Thoracic aorta (tissue), 2 donors: ENCODE measurements around the gene CCDC197. TPM values are rescaled to one million over a fixed set of nuclear protein-coding genes. Genes with fewer than 3 reads are reported as not detected.

Experiments used
- ATAC-seq: fragments of 150-250 bp; one replicate; pipeline ENCODE4 v1.8.0; 2017; ENCODE audit warnings: low read depth; ENCODE audit not compliant: insufficient number of reproducible peaks, low FRiP score
- DNase-seq: peaks from one replicate; pipeline ENCODE4 v3.0.0-alpha.2; 2020; ENCODE audit warnings: low spot score
- H3K27ac ChIP-seq, 2 donors: fragments of 200-600 bp; sonication (generic); 1 replicate in 1 of 2; 2 replicates in 1 of 2; pipeline ENCODE4 v1.5.1; 2016; ENCODE audit warnings: mild to moderate bottlenecking in 2 of 2, moderate library complexity in 2 of 2
- H3K27me3 ChIP-seq: fragments of 200-600 bp; sonication (generic); replicated peaks from 2 replicates; pipeline ENCODE4 v1.6.0; 2016; ENCODE audit warnings: mild to moderate bottlenecking; ENCODE audit not compliant: insufficient read depth
- H3K36me3 ChIP-seq: fragments of 200-600 bp; sonication (generic); one replicate; pipeline ENCODE4 v1.5.1; 2016
- H3K4me1 ChIP-seq, 2 donors: fragments of 200-600 bp; sonication (generic); 1 replicate in 1 of 2; 2 replicates in 1 of 2; pipeline versions ENCODE4 v1.5.1 to v1.6.0; 2016; ENCODE audit warnings: low read depth in 2 of 2, mild to moderate bottlenecking in 1 of 2; ENCODE audit not compliant: control insufficient read depth in 1 of 2
- H3K4me3 ChIP-seq: fragments of 200-600 bp; sonication (generic); 2 replicates; pipeline ENCODE4 v1.5.1; 2016; ENCODE audit warnings: mild to moderate bottlenecking
- H3K9me3 ChIP-seq: fragments of 200-600 bp; sonication (generic); 2 replicates; pipeline ENCODE4 v1.5.1; 2016
- total RNA-seq, 2 donors: library from RNA; depleted of rRNA; stranded (reverse); fragments of >200 nt; gene quantifications; one replicate each; pipeline versions ENCODE4 v1.1.0 to v1.2.3, GENCODE V29; 2016
- TF ChIP-seq, protein P1 (sequence below): fragments of 200-600 bp; sonication (generic); IDR thresholded peaks from one replicate; pipeline ENCODE4 v1.5.1; 2019; ENCODE audit warnings: antibody characterized with exemption

Gene CCDC197
- total RNA-seq, 2 donors from 2014 or later, result not detected

- no peaks in the 10 kb centered on the region for H3K36me3 ChIP-seq
- H3K9me3 ChIP-seq, result no peaks in the 10 kb centered on the region
- no peaks in the 10 kb centered on the region for H3K27me3 ChIP-seq
- TF ChIP-seq, protein P1, sequence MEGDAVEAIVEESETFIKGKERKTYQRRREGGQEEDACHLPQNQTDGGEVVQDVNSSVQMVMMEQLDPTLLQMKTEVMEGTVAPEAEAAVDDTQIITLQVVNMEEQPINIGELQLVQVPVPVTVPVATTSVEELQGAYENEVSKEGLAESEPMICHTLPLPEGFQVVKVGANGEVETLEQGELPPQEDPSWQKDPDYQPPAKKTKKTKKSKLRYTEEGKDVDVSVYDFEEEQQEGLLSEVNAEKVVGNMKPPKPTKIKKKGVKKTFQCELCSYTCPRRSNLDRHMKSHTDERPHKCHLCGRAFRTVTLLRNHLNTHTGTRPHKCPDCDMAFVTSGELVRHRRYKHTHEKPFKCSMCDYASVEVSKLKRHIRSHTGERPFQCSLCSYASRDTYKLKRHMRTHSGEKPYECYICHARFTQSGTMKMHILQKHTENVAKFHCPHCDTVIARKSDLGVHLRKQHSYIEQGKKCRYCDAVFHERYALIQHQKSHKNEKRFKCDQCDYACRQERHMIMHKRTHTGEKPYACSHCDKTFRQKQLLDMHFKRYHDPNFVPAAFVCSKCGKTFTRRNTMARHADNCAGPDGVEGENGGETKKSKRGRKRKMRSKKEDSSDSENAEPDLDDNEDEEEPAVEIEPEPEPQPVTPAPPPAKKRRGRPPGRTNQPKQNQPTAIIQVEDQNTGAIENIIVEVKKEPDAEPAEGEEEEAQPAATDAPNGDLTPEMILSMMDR, result no peak
- no peak overlapping the region for H3K27ac ChIP-seq
- ATAC-seq (no peak), DNase-seq (no peak)
- H3K4me3 ChIP-seq, result no peak overlapping the region
- H3K4me1 ChIP-seq, result peaks cover 15 to 47% of the 10 kb centered on the region in 2 donors
Measured at GRCh38 chr14:93997916-93998870, 1.1 kb downstream of the CCDC197 start.

GRCh38 chr14:93998871-93999403 is 1.8 kb downstream of the CCDC197 start:
- TF ChIP-seq, protein P1, result no peak
- no peaks in the 10 kb centered on the region for H3K36me3 ChIP-seq

GRCh38 chr14:93999573-93999972 is 2.5 kb downstream of the CCDC197 start:
- Histone ChIP-seq H3K4me1 (peaks cover 15 to 38% of the 10 kb centered on the region in 2 donors), H3K9me3 (no peaks in the 10 kb centered on the region), H3K36me3 (no peaks in the 10 kb centered on the region), H3K27me3 (no peaks in the 10 kb centered on the region), H3K27ac (no peak overlapping the region), H3K4me3 (no peak overlapping the region)
- DNase-seq, result no peak
- ATAC-seq, result no peak
- TF ChIP-seq, protein P1, result no peak

More at GRCh38 chr14:93998871-93999403, 1.8 kb downstream of the CCDC197 start:
- ATAC-seq (no peak), DNase-seq (no peak)
- Histone ChIP-seq H3K4me3 (no peak overlapping the region), H3K27ac (no peak overlapping the region), H3K27me3 (no peaks in the 10 kb centered on the region), H3K4me1 (peaks cover 15 to 44% of the 10 kb centered on the region in 2 donors), H3K9me3 (no peaks in the 10 kb centered on the region)

DNA sequence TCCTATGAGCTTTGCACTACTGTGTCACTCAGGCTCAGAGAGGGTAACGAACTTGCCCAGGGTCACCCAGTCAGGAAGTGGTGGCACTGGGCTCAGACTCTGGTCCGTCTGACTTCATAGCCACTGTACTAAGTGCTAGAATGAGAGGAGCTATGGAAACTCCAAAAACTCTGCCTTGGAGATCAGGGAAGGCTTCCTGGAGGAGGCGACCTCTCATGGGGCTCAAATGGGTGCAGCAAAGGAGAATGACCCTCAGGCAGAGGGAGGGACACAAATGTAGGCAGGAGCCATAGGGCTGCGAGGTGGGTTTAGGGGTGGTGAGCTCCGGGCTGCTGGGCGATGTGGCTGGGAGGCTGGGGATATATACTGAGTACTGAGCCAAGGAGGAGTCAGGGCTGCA is 3.2 kb downstream of the CCDC197 start:
- no peak overlapping the region for H3K27ac ChIP-seq
- no peak overlapping the region for H3K4me3 ChIP-seq
- H3K36me3 ChIP-seq, result no peaks in the 10 kb centered on the region
- no peak for DNase-seq
- TF ChIP-seq, protein P1, result no peak
- no peaks in the 10 kb centered on the region for H3K9me3 ChIP-seq
- no peak for ATAC-seq
- no peaks in the 10 kb centered on the region for H3K27me3 ChIP-seq
- peaks cover 15 to 35% of the 10 kb centered on the region in 2 donors for H3K4me1 ChIP-seq

GRCh38 chr14:94001016-94001415 is 3.9 kb downstream of the CCDC197 start:
- H3K9me3 ChIP-seq, result no peaks in the 10 kb centered on the region
- ATAC-seq (no peak), DNase-seq (no peak)
- no peak overlapping the region for H3K4me3 ChIP-seq
- TF ChIP-seq, protein P1, result no peak
- no peak overlapping the region for H3K27ac ChIP-seq
- H3K4me1 ChIP-seq, result peaks cover 8 to 27% of the 10 kb centered on the region in 2 donors
- H3K27me3 ChIP-seq, result no peaks in the 10 kb centered on the region
- H3K36me3 ChIP-seq, result no peaks in the 10 kb centered on the region
